Activated CD8-positive, alpha-beta T cell treated with anti-CD3 and anti-CD28 coated beads for 36 hours (primary cell): ENCODE data around the gene SLC12A3. TPM values are rescaled to one million over a fixed set of nuclear protein-coding genes. Genes with fewer than 3 reads are reported as not detected.
A peak's percentile ranks its signal among the peaks of the same experiment; 100 is the strongest.

ENCODE experiments used
- ATAC-seq: fragments of 200-7000 bp; cut with Tn5 transposase; one replicate; pipeline ENCODE4 v1.10.0; 2021; ENCODE audit warnings: mild to moderate bottlenecking, moderate library complexity
- CTCF ChIA-PET: fragments of 350-600 bp; sonication (Branson Sonifier 250); formaldehyde crosslinking; loops from one replicate; lab custom pipeline; 2021; ENCODE audit warnings: antibody characterized with exemption; lab: Charles Lee
- POLR2A ChIA-PET: fragments of 350-600 bp; sonication (Branson Sonifier 250); formaldehyde crosslinking; loops from one replicate; lab custom pipeline; 2021; ENCODE audit warnings: antibody characterized with exemption; lab: Charles Lee
- DNase-seq: peaks from one replicate; pipeline ENCODE4 v3.0.0-alpha.2; 2020
- H3K27ac Mint-ChIP-seq: one replicate; pipeline ENCODE4 v1.8.0; 2021; ENCODE audit warnings: mild to moderate bottlenecking, mixed read lengths
- H3K27me3 Mint-ChIP-seq: one replicate; pipeline ENCODE4 v1.8.0; 2021; ENCODE audit warnings: mixed read lengths
- H3K36me3 Mint-ChIP-seq: one replicate; pipeline ENCODE4 v1.8.0; 2021; ENCODE audit warnings: low read depth, mixed read lengths
- H3K4me1 Mint-ChIP-seq: one replicate; pipeline ENCODE4 v1.8.0; 2021; ENCODE audit warnings: low read depth, mixed read lengths
- H3K4me3 Mint-ChIP-seq: one replicate; pipeline ENCODE4 v1.8.0; 2021; ENCODE audit warnings: mild to moderate bottlenecking, moderate library complexity, mixed read lengths
- H3K9me3 Mint-ChIP-seq: one replicate; pipeline ENCODE4 v1.8.0; 2021; ENCODE audit warnings: mixed read lengths
- CTCF ChIP-seq: fragments of 200-600 bp; IDR thresholded peaks from one replicate; pipeline ENCODE4 v1.8.0; 2022; ENCODE audit warnings: antibody characterized with exemption, mild to moderate bottlenecking
- intact Hi-C: fragments of 100-400 bp; cut with micrococcal nuclease; formaldehyde crosslinking; loops from one replicate; pipeline ENCODE4 v1.10.0; 2022
- microRNA-seq: library from miRNA; unstranded; fragments of <30 nt; microRNA quantifications from one replicate; pipeline ENCODE4 v1.2.0, GENCODE V29; 2022; ENCODE audit warnings: borderline microRNAs expressed, borderline replicate concordance
- total RNA-seq, 2 experiments: library from RNA; stranded (reverse); gene quantifications; one replicate each; pipeline ENCODE4 v1.2.3, GENCODE V29; 2021

SLC12A3 gene
- total RNA-seq, 2 experiments from 2014 or later = not detected

DNA sequence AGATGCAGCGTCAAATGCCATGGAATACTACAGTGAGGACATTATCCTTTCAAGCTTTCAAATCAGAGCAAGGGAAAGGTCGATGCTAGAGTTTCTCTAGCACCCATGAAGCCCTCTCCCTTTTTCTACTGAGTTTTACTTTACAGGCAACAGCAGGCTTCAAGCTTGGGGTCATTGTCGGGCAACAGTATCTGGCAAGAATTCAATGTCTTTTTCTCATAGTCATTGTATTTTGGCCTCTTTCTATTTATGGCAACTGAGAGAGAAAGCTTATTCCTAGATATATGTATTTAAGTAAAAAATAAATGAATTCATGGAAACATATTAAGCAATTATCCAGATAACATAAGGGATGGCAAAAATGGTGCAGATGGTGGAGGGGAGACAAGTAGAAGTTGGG, 96.4 kb downstream of the SLC12A3 start:
- Mint-ChIP-seq H3K36me3 (no peaks in the 10 kb centered on the region), H3K4me3 (no peak overlapping the region), H3K4me1 (peaks cover 22% of the 10 kb centered on the region), H3K9me3 (no peaks in the 10 kb centered on the region), H3K27me3 (no peaks in the 10 kb centered on the region), H3K27ac (no peak overlapping the region)
- ATAC-seq = no peak
- POLR2A ChIA-PET = interaction anchor here (0.6 to 1.1 kb wide), 3 partner anchors 22 to 524 kb away, joined by 3 read pairs; no protein-coding TSS in a partner anchor
- DNase-seq = no peak
- no peak for TF ChIP-seq CTCF
- intact Hi-C loops = loop anchor here (10.0 kb wide), 1 partner anchor 223 kb away; the partner anchor contains the start of genes PSME3IP1 and RSPRY1
- CTCF ChIA-PET = interaction anchor here (0.9 to 7.0 kb wide), 6 partner anchors 8 to 94 kb away, joined by 3 to 93 read pairs (median 30); no protein-coding TSS in a partner anchor

DNA sequence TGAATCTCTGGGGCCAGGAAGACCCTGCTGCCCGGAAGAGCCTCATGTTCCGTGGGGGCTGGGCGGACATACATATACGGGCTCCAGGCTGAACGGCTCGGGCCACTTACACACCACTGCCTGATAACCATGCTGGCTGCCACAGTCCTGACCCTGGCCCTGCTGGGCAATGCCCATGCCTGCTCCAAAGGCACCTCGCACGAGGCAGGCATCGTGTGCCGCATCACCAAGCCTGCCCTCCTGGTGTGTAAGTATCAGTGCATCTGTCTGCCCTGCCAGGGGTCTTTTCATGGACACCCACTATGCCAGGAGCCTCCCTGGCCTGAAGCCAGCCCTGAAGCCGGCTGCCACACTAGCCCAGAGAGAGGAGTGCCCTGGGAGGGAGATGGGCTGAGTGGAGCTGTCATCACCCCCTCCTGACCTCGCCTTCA, 96.9 kb downstream of the SLC12A3 start, which contains the start of gene CETP:
TSS of gene CETP (plus strand) at position 100 of the 431 bp plus-strand sequence. CDS start at position 130, 30 bp downstream.
- CTCF ChIA-PET = interaction anchor here (0.9 to 7.0 kb wide), 6 partner anchors 9 to 94 kb away, joined by 3 to 93 read pairs (median 30); no protein-coding TSS in a partner anchor
- intact Hi-C loops = loop anchor here (10.0 kb wide), 1 partner anchor 223 kb away; the partner anchor contains the start of genes PSME3IP1 and RSPRY1
- H3K27ac Mint-ChIP-seq = no peak within 1 kb of the TSS
- no peak for ATAC-seq
- peaks cover 22% of the 10 kb centered on the region for H3K4me1 Mint-ChIP-seq
- DNase-seq = no peak
- TF ChIP-seq CTCF = no peak
- no peaks in the 10 kb centered on the region for H3K9me3 Mint-ChIP-seq
- no peak within 1 kb of the TSS for H3K4me3 Mint-ChIP-seq
- H3K36me3 Mint-ChIP-seq = no peaks in the 10 kb centered on the region
- H3K27me3 Mint-ChIP-seq = no peaks in the 10 kb centered on the region
- POLR2A ChIA-PET = interaction anchor here (0.8 to 1.1 kb wide), 3 partner anchors 17 to 80 kb away, joined by 3 read pairs; no protein-coding TSS in a partner anchor

GRCh38 chr16:56964243-56965148, 99.5 kb downstream of the SLC12A3 start:
- no peak overlapping the region for H3K4me3 Mint-ChIP-seq
- H3K27ac Mint-ChIP-seq = peak overlapping the region; percentile 94
- intact Hi-C loops = loop anchor here (1.0 to 10.0 kb wide), 2 partner anchors 78 to 220 kb away; partner anchors contain the start of genes PSME3IP1 and RSPRY1
- ChIA-PET CTCF (interaction anchor here (0.6 to 7.0 kb wide), 65 partner anchors 11 to 373 kb away, joined by 3 to 93 read pairs (median 4); partner anchors contain the start of genes CPNE2 and NLRC5), POLR2A (interaction anchor here (0.6 to 3.7 kb wide), 15 partner anchors 10 to 141 kb away, joined by 3 to 34 read pairs (median 4); partner anchors contain the start of gene NLRC5)
- H3K27me3 Mint-ChIP-seq = no peaks in the 10 kb centered on the region
- peak; percentile 99 for TF ChIP-seq CTCF
- H3K9me3 Mint-ChIP-seq = no peaks in the 10 kb centered on the region
- ATAC-seq (peak; percentile 92), DNase-seq (peak; percentile 100)
- H3K4me1 Mint-ChIP-seq = peaks cover 23% of the 10 kb centered on the region
- H3K36me3 Mint-ChIP-seq = no peaks in the 10 kb centered on the region

Small RNA genes lying within 50 kb of the gene (microRNA-seq; reads per million reads assigned to microRNA genes)
- gene MIR138-2 (not detected), gene MIR6863 (not detected)

Other genes starting within 250 kb of the SLC12A3 start
- gene MT1E, start 239.4 kb upstream of the SLC12A3 start, total RNA-seq = 10 to 100 TPM; 22.1 to 23.3 TPM
- gene MT1M, start 232.5 kb upstream of the SLC12A3 start, total RNA-seq = not detected
- not detected for gene MT1A, start 226.5 kb upstream of the SLC12A3 start, total RNA-seq
- gene MT1B, start 213.3 kb upstream of the SLC12A3 start, total RNA-seq = not detected
- 1 to 10 TPM; 7.7 to 9.0 TPM for gene MT1F, start 207.2 kb upstream of the SLC12A3 start, total RNA-seq
- 10 to 100 TPM; 35.9 to 39.0 TPM for gene MT1G, start 197.1 kb upstream of the SLC12A3 start, total RNA-seq
- 1 to 10 TPM; 2.3 to 2.7 TPM for gene MT1H, start 195.4 kb upstream of the SLC12A3 start, total RNA-seq
- 10 to 100 TPM; 52.5 to 54.2 TPM for gene MT1X, start 182.7 kb upstream of the SLC12A3 start, total RNA-seq
- 100 to 1,000 TPM; 171 to 191 TPM for gene NUP93, start 135.1 kb upstream of the SLC12A3 start, total RNA-seq
- gene HERPUD1, start 66.9 kb downstream of the SLC12A3 start, total RNA-seq = 100 to 1,000 TPM; 142 to 150 TPM
- gene CETP, start 96.7 kb downstream of the SLC12A3 start, total RNA-seq = not detected
- gene NLRC5, start 124.3 kb downstream of the SLC12A3 start, total RNA-seq = 100 to 1,000 TPM; 135 to 153 TPM
- gene CPNE2, start 227.4 kb downstream of the SLC12A3 start, total RNA-seq = 10 to 100 TPM; 18.6 to 20.6 TPM